Stimulated activated CD4-positive, alpha-beta T cell treated with anti-CD3 and anti-CD28 coated beads, Interleukin-4, amount 100 ng/mL, for 48 hours (primary cell): Measurements from ENCODE around the gene PRRG2.

ENCODE experiments used
- DNase-seq, 2 donors: peaks; one replicate each; pipeline ENCODE4 v3.0.0-alpha.2; 2020; ENCODE audit warnings: low read depth in 2 of 2

Gene PRRG2

DNA sequence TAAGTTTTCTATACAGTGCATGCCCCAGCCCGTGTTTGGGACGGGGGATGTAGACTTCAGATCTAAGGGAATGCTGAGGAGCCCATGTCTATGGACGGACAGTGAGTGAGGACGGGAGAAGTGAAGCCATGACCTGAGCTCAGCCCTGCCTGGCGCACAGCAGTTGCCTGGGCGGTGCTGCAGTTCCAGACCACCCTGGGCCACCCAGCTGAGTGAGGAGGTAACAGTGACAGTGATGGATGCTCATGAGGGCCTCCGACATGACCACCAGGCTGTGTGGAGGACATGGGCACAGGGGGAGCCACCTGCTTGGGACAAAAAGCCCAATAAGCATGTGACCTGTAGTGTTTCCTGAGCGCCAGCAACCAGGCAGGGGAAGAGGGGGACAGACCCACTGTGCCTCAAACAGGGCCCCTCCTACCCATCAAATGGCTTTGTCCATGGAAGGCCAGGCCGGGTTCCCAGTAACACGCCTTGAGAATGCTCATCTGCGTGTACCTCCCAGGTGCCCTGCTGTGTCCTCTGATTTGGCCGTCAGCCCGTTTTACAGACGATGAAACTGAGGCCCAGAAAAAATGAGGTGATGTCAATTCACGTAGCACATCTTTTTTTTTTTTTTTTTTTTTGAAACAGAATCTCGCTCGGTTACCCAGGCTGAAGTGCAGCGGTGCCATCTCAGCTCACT, 23.3 kb upstream of the PRRG2 start:
- DNase-seq, result no peak

DNA sequence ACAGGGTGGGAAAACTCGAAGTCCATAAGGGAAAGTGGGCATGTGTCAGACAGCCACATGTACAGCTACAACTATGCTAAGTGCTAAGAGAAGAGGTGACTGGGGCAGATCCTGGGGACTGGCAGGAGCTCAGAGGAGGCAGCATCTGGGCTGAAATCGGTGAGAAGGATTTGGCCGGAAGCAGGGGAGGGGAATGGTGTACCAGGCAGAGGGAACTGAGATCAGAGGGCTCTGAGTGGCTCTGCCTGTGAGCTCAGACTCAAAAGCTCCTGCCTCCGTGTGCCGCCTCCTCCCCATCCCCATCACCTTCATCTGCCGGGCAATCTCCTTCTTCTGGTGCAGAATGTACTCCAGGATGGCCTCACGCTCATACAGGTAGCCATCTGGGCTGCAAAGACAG, 22.5 kb upstream of the PRRG2 start:
- no peak for DNase-seq

DNA sequence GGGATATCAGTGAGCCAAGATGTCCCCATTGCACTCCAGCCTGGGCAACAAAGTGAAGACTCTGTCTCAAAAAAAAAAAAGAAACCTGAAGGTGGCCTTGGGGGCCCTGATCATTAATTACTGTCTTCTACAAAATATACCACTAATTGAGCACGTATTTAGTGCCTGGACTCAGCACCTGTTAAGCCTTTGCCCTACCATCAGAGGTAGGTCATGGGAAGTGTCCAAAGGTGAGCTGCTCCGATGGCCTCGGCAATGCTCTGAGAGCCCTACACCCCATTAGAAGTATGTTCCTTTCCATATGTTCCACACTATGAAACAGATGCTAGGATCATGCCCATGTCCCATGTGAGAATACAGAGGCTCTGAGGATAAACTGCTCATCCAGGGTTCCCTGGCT, 21.7 kb upstream of the PRRG2 start:
- no peak for DNase-seq

GRCh38 chr19:49559928-49560327, 21.2 kb upstream of the PRRG2 start:
- no peak for DNase-seq

GRCh38 chr19:49560358-49560900, 20.7 kb upstream of the PRRG2 start:
- no peak for DNase-seq

GRCh38 chr19:49564616-49565045, 16.5 kb upstream of the PRRG2 start:
- DNase-seq, result no peak

DNA sequence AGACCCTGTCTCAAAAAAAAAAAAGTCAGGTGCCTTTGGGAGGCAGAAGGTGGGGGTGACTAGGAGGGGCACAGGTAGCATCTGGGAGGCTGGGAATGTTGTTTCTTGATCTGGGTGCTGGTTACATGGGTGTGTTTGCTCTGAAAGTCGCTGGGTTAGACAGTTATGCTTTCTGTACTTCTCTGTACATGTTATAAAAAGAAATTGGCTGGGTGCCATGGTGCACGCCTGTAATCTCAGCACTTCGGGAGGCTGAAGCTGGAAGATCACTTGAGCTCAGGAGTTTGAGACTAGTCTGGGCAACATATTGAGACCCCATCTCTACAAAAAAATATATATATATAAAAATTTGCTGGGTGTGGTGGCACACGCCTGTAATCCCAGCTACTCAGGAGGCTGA, 15.9 kb upstream of the PRRG2 start:
- DNase-seq, result no peak

GRCh38 chr19:49566302-49566701, 14.8 kb upstream of the PRRG2 start:
- no peak for DNase-seq

- no peak for DNase-seq
These were observed 13.2 kb upstream of the PRRG2 start for GRCh38 chr19:49567861-49568441.

DNA sequence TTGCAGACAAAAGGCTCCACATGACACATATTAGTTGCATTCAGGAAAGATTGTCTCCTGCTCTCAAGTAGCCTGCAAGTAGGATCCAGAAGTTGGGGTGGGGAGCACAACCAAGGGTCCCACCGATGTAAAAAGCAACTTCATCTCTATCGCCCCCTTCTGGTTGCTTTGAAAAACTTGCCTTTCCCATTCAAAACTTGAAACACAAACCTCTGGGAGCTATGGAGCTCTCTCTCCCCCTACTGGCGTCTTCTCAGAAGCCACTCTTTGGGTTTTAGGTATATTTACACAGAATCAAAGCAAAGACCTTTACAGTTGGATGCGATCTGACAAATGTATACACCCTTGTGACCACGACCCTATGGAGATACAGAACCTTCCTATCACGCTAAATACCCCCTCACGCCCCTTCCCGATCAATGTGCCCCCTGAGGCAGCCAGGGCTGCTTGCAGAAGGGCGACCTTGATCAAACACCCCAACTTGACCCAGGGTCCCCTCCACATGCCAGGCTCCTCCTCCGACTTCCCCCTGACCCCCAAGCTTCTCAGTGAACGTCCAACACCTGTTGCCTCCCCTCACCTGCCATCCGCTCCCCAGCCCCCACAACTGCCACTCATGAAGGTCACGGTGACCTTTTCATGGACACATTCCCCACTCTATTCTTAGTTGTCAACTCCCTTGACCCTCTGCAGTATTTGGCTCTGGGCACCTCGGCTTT, 10.8 kb upstream of the PRRG2 start:
- peak; percentile 38 to 59 for DNase-seq

- DNase-seq, result no peak
These were observed 10.0 kb upstream of the PRRG2 start for GRCh38 chr19:49570997-49571676.

DNA sequence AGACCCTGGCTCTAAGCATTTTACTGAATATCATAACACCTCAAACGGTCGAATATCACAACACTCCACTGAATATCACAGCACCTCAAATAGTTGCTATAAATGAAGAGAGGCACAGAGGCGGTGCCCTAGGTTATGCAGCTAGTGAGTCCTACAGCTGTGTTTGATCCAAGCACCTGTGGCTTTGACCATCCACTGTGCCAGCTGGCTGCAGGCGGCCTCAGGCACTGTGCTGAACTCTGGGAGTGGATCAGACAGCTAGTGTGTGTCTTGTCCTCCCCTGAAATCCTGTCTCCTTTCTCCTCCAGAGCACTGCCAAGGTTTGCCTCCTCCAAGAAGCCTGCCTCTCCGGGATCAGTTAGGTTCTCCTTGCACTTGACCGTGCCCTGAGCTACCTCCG, 8.1 kb upstream of the PRRG2 start:
- no peak for DNase-seq

DNA sequence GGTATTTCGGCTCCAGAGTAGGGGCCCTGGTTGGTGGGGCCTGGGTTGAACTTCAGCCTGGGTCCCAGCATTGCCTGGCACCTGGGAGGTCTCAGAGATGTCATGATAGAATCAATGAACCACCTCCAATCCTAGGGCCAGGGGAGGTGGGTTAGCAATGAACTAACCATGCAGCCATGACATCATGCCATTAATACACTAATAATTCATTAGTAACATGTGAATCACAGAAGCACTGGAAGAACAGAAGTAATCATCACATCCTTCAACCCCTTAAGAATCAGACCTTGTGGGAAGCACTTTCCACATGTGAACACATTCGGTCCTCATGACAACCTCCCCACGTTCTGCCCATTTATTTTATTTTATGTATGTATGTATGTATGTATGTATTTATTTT, 7.7 kb upstream of the PRRG2 start:
- DNase-seq, result no peak

DNA sequence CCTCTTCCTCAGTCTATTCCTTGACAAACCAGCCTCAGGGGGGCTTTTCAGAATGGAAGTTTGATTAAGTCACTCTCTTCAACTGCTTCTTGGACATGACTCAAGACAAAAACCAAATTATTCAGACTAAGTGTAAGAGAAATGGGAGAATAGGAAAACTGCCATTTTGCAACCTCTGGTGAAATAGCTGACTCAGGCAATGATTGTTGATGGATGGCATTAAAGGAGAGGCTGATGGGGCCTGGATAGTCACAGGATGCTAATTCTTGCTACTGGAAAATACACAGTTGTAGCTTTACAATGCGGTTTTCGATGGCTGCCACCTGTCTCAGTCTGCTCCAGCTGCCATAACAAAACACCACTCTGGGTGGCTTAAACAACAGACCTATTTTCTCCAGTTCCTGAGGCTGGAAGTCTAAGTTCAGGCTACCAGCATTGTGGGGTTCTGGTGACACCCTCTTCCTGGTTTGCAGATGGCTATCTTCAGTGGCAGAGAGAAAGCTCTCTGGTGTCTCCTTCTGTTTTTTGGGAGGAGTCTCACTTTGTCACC, 6.8 kb upstream of the PRRG2 start:
- no peak for DNase-seq

DNA sequence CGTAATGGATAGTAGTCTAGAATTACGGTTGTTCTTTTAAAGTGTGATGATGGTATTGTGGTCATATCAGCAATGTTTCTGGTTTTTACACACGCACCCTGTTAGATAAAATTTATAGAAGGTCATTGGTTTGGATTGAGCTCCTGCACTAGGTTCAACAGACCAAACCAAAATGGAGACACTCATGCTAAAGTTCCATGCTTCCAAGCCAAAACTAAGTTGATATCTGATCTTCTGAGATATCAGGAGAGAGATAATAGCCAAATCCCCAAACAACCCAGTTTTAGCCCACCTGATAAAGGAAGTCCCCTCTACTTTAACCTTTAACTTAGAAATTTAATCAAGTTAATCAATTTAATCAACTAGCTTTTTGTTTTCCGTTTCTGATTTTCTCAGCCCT, 1.9 kb upstream of the PRRG2 start:
- DNase-seq, result no peak

DNA sequence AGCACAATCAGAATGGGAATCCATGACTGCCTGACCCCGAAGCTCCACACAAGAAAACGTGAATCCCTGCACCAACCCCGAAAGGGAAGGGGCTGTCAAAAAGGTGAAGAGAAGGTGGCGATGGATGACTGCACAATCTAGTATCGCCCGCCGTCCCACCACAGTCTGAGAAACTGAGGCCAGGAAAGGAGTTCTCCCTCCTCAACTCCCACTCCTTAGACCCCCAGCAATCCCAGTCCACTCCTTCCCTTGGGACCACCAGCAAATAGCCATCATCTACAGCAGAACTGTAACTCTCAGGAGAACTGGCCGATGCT, 1.2 kb upstream of the PRRG2 start:
- DNase-seq, result no peak

- DNase-seq, result peak; percentile 95
These were observed 681 bp upstream of the PRRG2 start, which contains the start of gene NOSIP for GRCh38 chr19:49580264-49581006. Gene NOSIP (minus strand): TSS chr19:49580556. CDS start chr19:49560691, 19,865 bp downstream.

- no peak for DNase-seq
These were observed 2.1 kb downstream of the PRRG2 start for GRCh38 chr19:49583239-49583638.

DNA sequence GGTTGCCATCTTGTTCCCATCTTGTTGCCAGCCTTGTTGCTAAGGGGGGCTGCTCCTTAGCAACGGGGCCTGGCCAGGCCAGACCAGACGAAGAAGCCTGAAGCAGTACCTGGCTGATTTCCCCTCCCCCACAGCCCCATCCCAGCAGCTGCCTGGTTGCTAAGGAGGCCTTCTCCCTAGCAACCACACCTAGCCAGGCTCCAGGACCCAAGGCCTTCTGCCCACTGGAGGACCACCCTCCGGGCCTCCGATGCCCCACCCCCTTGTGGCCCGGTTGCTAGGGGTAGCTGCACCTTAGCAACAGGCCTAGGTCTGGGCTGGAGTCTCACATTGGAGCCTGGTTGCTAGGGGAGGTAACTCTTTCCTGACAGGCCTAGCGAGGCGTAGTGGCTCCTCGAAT, 3.9 kb downstream of the PRRG2 start:
- no peak for DNase-seq

GRCh38 chr19:49587227-49587626, 6.1 kb downstream of the PRRG2 start:
- DNase-seq, result no peak

GRCh38 chr19:49588365-49589122, 7.4 kb downstream of the PRRG2 start:
- DNase-seq, result peak in 1 of 2 donors; percentile 38
